Limb (tissue), 2 donors: ENCODE data around the gene TLK2.
"Not testable (repeated sequence)": the region's sequence is repeated elsewhere in the genome, so short reads cannot be mapped to it uniquely, and the experiment has no call there.

Experiments used
- DNase-seq, 2 donors: peaks; one replicate each; pipeline ENCODE4 v3.0.0-alpha.2; 2016; ENCODE audit errors: extremely low spot score in 2 of 2

TLK2 gene

GRCh38 chr17:62478424-62478879 is at the start of gene TLK2:
Gene TLK2, plus strand, starts transcription at chr17:62478825. Its CDS starts 2,301 bp downstream, at chr17:62481126.
- peak; percentile 82 to 92 for DNase-seq

GRCh38 chr17:62435251-62435650 is 43.4 kb upstream of the TLK2 start:
- DNase-seq = not testable (repeated sequence)

DNA sequence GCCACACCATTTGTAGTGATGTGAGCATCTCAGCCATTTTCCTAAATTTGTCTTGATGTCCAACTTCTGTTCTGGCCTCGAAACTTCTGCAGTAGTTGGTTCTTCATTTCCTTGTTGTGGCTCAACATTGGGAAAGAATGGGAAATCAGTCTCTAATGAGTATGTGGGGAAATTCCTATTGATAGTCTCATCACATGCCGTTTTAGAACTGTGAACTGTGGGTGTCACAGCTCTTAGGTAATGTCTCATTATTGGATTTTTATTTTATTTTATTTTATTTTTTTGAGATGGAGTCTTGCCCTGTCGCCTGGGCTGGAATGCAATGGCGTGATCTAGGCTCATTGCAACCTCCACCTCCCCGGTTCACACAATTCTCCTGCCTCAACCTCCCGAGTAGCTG is 37.4 kb upstream of the TLK2 start:
- not testable (repeated sequence) for DNase-seq

DNA sequence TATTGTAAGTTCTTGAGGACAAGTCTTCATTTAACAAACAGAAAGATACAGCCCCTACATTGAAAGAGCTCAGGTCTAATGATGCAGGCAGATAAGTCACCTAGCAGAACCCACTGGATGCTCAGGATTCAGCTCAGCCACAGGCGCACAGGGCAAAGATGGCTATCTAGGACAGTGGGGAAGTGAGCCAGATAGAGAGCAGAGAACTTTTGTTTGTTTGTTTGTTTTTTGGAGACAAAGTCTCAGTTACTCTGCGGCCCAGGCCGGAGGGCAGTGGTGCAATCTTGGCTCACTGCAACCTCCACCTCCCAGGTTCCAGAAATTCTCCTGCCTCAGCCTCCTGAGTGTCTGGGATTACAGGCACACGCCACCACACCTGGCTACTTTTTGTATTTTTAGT is 34.6 kb upstream of the TLK2 start:
- no peak for DNase-seq

DNA sequence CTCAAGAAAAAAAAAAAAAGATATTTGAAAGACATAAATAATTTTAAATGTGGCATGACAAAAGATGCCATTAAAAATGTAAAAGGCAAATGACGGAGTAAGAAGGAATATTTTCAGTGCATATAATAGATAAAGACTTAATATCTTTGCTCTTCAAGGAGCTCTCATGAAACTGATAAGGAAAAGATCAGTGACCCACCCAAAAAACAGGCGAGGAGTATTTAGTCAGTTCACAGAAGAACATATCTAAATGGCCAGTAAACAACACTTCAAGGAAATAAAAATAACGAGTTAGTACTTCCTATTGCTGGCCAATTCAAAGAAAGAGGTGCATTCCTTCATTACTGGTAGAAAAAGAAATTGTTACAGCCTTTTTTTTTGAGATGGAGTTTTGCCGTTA is 32.8 kb upstream of the TLK2 start:
- DNase-seq = not testable (repeated sequence)

- not testable (repeated sequence) for DNase-seq
Measured at GRCh38 chr17:62452195-62452594, 26.4 kb upstream of the TLK2 start.

GRCh38 chr17:62453041-62453440 is 25.6 kb upstream of the TLK2 start:
- DNase-seq = not testable (repeated sequence)

DNA sequence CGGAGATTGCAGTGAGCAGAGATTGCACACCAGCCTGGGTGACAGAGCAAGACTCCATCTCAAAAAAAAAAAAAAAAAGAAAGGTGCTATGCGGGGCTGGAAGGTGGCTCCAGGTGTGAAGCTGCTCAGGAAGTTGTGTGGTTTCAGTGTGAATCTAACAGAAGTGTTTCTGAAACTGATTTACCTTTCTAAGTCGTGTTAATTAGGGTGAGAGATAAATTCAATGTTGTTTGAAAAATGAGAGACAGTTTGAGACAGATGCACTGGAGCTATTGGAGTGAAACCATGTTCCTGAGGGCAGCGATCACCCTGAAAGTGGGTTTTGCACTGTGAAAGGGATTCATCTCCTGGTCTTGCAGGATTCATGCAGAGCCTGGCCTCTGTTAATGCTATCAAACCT is 25.0 kb upstream of the TLK2 start:
- not testable (repeated sequence) for DNase-seq

DNA sequence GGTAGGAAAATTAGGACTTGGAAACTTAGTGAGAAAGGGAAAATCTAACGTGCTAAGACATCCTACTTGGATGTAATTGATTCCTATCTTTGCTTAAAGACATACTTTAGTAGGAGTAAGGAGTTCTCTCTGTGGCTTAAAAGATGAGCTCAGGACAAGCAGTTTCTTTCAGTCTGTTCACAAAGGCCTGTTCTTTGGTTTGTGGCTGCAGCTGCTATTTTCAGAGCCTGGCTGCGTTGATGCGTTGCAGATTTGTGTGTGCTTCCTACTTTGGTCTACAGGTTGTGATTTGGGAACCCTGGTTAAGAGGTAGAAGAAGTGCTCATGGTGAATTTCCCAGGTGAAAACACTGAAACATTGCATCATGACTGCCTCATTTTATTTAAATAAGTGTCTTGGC is 24.5 kb upstream of the TLK2 start:
- not testable (repeated sequence) for DNase-seq

DNA sequence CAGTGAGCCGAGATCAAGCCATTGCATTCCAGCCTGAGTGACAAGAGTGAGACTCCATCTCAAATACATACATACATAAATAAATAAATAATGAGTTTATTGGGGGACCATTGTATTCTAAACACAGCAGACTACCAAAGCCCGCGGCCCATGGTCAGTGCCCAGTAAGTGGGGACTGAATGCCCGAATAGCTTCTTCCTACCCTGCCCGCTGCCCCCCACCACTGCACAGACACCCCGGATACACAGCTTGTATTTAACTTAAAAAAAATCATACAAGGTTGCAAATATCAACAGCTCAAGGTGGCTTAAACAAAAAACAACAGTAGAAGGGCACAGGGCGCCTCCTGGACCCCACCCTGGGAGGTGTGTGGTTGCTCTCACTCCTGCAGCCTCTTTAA is 22.6 kb upstream of the TLK2 start:
- no peak for DNase-seq

DNA sequence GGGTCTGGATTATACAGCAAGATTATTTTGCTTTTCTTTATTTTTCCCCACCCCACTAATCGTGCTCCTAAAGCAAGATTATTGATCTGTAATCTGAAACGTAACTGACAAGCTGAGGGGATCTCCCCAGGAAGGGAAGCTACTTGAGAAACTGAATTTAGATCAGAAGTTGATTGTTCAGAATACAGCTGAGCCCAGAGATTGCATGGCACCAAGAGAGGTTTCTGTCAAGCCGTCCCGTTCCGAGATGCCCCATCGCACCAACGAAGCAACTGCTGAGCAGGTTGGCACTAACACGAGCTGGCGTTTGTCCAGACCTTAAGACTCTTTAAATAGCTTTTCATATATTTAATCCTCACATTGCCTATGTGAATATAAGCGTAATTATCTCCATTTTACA is 20.1 kb upstream of the TLK2 start:
- DNase-seq = not testable (repeated sequence)

- not testable (repeated sequence) for DNase-seq
Measured at GRCh38 chr17:62464422-62464821, 14.2 kb upstream of the TLK2 start.

- DNase-seq = not testable (repeated sequence)
Measured at GRCh38 chr17:62465271-62465670, 13.4 kb upstream of the TLK2 start.

DNA sequence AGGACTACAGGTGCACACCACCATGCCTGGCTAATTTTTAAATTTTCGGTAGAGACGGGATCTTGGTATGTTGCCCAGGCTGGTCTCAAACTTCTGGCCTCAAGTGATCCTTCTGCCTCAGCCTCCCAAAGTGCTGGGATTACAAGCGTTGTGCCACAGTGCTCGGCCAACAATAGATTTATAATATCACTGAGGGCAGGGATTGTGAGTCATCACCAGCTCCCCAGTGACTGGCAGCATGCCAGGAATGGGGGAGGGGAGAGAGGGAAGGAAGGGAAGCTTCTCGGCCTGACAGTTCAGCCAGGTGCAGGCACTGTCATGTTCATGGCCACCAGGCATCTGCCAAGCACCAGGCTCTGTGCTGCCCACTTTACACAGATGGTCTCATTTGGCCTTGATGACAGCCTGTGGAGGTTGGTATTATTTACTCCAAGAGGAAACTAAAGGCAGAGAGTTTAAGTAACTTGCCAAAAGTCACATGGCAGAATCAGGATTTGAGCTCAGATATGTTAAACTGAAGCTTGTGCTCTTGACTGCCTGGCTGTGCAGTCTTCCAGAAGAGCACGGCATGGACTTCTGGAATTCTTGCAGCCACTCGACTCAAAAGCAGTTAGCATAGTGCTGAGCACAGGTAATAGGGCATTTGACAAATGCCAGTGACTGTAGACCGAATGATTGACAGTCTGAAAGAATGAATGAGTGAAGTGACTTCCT is 7.8 kb upstream of the TLK2 start:
- DNase-seq = peak; percentile 2 to 67

DNA sequence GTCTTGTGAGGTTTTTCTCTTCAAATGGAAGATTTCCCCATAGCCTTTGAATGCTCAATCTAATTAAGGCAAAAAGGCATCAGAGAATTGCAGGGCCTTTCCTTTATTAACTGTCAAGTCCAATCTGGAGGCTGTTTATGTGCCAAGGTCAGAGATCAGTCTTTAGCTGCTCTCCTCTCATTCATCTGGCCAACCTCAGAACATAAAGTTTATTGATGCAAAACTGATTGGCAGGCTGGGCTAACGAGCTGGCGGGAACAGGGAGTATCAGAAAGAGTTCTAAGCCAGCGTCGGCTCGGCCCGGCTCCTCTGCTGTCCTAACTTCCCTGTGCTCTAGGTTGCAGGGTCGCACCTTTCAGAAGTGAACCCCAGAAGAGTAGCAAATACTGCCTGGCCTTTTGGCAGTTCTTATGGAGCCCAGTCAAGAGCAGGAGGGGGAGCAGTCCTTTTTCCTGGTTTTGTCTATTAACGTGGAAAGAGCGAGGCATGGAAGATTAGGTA is 7.2 kb upstream of the TLK2 start:
- DNase-seq = not testable (repeated sequence)

DNA sequence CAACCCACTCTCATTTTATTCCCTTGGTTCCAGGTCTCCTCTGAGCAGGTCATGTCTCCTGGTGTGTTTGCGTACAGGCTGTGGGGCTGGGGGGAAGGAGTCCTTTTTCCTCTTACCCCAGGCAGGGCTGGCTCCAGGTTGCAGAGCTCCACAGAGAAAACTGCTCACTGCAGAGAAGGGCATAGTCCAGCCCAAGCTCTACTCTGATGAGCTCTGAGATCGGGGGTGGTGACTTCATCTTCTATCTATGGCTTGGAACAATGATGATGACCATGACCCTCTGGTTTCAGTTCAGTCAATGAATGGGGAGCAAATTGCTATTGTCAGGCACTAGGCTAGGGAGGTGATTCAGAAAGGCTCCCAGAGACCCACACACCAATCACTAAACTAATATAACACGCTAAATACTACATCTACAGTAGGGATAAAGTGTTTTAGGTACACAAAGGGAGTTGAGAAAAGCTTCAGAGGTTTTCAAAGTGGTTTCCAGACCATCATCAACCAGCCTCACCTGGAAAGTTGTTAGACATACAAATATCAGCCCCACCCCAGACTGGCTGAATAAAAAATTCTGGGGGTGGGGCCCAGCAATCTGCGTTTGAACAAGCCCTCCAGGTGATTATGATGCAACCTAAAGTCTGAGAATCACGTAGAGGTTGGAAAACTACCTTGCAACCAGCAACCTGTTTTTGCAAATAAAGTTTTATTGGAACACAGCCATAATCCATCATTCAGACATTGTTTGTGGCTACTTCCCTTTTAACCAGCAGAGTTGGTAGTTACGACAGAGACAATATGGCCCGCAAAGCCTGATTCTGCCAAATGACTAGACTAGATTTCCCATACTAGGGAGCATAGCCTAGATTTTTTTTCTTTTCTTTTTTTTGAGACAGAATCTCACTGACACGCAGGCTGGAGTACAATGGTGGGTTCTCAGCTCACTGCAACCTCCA is 5.3 kb upstream of the TLK2 start:
- not testable (repeated sequence) for DNase-seq

DNA sequence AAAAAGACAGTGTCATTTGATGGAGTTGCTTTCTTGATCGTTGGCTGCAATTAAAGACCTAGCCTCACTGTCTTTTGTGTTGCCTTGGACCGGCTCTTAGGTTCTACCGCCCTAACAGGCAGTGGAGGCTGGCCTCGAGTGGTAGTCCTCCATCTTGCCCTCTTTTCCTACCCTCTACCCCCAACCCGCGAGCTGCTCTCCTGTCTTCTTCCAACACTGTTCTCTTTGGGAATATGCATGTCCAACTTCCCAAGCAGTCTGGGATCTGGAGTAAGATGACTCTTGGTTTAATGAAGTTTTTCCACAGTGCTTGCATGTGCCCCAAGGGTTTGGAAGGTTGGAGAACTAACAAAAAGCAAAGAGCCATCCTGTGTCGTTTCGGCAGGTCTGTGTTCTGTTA is 1.5 kb upstream of the TLK2 start:
- not testable (repeated sequence) for DNase-seq

DNA sequence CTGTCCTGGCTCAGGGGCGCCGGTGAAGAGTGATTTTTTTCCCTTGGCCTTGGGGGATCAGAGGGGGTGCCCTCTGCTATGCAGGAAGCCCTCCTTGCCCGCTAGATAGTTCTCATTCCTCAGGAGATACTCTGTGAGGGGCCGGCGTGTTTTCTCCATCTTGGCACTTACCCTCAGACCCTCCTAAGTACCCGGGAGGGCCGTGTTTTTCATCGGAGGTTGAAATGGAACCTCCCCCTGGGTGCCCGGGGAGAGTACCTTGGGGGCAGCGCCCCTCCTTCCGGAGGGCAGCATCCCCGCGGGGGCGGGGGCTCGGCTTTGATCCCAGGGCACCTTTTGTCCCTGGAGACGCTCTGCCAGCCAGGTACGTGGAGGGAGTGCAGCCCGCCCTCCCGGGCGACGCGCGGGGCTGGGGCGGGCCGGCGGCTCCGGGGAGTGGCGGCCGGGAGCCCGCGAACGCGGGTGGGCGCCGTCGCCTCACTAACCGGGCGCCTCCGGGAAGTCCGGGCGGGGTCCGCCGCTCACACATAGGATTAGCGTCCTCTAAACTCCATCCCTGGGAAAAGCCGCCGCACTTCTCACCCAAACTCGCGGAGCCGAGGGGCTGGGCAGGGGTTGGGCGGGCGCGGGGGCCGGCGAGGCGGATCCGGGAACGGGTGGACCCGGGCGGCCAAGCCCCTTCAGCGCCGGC is 762 bp upstream of the TLK2 start:
- DNase-seq = peak in 1 of 2 donors; percentile 4

- peak in 1 of 2 donors; percentile 73 for DNase-seq
Measured at GRCh38 chr17:62478880-62479638, 434 bp downstream of the TLK2 start.

GRCh38 chr17:62479639-62480258 is 1.1 kb downstream of the TLK2 start:
- DNase-seq = peak in 1 of 2 donors; percentile 60
